GM18909 (cell line): ENCODE data around the gene GNAZ.

Experiments used
- ATAC-seq: cut with Tn5 transposase; IDR thresholded peaks from one replicate; pipeline ENCODE4 v1.9.1; 2021; ENCODE audit warnings: mild to moderate bottlenecking; ENCODE audit not compliant: unreplicated experiment, poor library complexity

GNAZ gene

GRCh38 chr22:23147617-23148387, 77.5 kb downstream of the GNAZ start:
- no peak for ATAC-seq

- no peak for ATAC-seq
Observed at GRCh38 chr22:23149743-23150238, 79.5 kb downstream of the GNAZ start.

- ATAC-seq, result no peak
Observed at GRCh38 chr22:23150762-23151161, 80.4 kb downstream of the GNAZ start.

DNA sequence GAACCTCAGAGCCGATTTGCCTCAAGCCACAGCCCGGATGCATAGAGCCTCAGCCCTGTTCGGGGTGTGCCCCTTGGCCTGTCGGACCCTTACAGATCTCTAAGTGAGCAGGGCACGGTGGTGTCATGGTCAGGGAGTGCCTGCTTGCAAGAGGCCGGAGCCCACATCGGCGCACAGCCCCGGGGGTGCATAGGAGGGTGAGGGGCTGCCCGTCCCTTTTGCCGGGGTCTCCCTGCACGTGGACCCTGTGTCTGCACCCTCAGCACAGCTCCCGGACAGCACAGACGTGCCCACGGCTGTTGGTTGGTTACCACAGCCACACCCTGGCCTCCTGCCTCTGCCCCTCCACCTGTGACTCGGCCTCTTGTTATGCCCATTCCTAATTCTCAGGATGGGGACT, 81.5 kb downstream of the GNAZ start:
- ATAC-seq, result no peak

DNA sequence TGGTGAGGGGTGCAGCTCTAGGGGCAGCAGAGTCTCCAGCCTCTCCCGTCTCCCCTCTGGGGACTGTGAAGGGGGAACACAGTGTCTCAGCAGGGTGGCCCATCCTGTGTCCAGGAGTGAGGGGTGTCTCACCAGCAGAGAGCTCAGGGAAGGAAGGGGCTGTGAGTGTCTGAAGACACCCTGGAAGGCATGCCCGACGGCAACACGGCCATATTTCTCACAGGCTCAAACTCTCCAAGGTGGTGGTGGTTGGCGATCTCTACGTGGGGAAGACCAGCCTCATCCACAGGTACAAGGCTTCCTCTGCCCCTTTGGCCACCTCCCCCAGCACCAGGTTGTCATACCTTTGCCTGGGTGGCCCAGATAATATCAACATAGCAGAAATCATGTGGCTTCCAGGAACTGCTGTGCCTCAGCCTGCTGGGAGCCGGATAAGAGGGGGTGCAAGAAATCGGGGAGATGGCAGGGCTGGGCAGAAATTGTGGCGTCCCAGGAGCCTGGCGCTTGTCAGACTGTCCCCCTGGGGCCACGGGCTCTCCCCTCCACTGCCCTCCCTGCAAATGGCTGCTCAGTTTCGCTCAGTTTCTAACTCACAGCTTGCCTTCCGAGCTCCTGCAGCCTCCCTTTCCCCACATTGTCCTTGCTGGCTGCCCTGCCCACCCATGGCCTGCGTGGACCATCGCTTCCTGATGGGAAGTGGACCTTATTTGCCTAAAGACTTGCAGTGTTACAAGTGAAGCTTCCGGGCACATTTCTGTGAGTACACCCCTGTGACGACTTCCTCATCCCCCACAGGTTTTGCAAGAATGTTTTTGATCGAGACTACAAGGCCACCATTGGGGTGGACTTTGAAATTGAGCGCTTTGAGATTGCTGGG, 82.2 kb downstream of the GNAZ start:
- ATAC-seq, result no peak

- ATAC-seq, result no peak
Observed at GRCh38 chr22:23153994-23154393, 83.7 kb downstream of the GNAZ start.

- no peak for ATAC-seq
Observed at GRCh38 chr22:23154461-23154860, 84.1 kb downstream of the GNAZ start.

DNA sequence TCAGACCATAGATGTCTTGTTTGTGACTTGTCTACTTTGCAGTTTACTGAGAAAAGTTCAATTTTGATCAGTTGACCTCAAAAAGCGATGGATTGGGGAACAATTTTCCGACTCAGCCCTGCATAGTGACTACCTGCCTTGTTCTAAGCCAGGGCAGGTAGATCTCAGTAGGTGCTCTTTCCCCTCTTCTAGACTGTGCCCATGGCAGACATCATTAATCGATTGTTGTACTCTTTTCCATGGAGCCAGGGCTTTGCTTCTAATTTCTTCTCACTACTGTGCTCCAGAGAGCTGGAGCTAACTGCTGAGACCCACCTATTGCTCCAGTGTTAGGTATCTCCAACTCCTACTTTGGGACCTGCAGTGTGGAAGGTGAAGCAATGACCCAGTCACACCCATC, 84.8 kb downstream of the GNAZ start:
- ATAC-seq, result no peak

- ATAC-seq, result no peak
Observed at GRCh38 chr22:23155831-23156230, 85.5 kb downstream of the GNAZ start.

- ATAC-seq, result no peak
Observed at GRCh38 chr22:23156286-23156685, 86.0 kb downstream of the GNAZ start.

- ATAC-seq, result no peak
Observed at GRCh38 chr22:23157560-23158515, 87.5 kb downstream of the GNAZ start.

DNA sequence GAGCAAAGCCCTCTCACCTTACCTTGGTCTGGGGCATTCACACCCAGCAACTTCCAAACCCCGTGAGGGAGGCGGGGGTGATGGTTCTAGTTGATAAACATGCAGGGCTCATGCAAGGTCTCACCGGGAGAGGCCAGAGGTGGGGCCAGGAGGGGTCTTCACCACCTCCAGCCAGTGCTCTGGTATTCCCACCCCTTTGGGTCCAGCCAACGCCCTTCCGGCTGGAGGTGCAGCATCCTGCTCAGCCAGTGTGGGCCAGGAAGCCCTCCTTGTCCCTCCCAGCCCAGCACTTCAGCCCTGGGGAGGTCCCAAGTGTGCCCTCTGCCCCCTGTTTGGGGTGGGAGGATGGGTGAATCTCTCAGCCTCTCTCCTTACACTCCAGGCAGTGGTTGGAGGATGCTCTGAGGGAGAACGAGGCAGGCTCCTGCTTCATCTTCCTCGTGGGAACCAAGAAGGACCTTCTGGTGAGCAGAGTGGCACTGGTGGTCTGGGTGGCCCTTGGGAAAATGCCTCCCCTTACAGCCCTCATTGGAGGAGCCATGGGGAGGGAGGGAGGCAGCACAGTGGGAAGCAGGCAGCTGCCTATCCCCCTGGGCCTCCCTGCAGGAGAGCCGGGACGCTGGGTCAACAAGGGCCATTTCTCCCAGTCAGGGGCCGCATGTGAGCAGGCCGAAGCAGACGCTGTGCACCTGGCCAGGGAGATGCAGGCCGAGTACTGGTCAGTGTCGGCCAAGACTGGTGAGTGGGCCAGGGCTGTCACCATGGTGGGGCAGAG, 88.4 kb downstream of the GNAZ start:
- no peak for ATAC-seq

- ATAC-seq, result no peak
Observed at GRCh38 chr22:23159291-23159630, 88.9 kb downstream of the GNAZ start.

DNA sequence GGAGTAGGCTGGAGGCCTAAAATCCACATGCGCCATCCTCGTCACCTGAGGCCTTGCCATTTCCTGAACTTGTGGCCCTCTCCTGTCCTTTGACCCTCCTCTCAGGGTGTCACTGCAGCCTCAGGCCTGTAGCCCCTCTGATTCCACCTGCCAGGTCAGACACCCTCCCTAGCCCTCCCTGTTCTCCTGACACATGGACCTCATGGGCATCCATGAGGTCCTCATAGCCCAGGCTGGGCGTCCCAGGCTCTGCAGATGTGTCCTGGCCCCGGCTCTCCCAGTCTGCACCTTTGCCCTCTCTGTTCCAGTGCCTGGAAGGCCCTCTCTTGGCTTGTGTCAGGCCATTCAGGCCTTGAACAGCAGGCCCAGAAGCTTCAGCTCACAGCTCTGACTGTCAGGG, 90.7 kb downstream of the GNAZ start:
- no peak for ATAC-seq

DNA sequence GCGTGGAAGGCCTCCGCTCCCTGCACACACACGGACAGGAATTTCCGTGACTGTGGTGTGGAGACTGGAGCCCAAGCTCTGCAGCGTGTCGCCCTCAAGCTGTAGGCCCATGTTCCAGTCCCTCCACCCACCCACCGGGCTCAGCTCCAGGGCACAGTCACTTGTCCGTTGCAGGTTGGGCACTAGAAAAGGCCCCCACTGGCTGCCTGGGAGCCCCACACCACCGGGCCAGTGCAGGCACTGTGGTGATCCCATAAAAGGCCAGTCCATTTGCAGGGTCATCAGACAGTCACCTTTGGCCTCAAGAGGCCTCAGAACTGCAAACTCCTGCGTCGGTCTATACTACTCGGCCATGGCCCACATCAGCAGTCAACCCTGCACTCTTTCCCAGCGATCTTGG, 91.3 kb downstream of the GNAZ start:
- ATAC-seq, result no peak

GRCh38 chr22:23163665-23164064, 93.3 kb downstream of the GNAZ start:
- no peak for ATAC-seq

DNA sequence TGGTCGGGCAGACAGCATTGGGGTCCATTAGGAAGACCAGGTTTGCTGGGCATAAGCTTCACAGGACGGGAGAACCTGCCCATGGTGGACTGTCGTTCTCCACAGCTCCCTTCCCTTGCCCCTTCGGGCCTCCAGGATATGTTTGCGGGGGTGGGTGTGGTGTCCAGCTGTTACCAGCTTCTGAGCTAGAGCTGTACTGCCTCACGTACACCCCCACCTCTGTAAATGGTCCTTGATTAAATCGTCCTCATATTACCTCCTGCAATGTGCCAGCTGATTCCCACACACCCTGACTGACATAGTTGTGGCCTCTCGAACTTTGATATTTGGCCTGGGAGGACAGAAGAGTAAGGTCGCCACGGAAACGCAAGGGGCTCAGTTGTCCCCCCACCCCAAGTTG, 93.8 kb downstream of the GNAZ start:
- no peak for ATAC-seq

DNA sequence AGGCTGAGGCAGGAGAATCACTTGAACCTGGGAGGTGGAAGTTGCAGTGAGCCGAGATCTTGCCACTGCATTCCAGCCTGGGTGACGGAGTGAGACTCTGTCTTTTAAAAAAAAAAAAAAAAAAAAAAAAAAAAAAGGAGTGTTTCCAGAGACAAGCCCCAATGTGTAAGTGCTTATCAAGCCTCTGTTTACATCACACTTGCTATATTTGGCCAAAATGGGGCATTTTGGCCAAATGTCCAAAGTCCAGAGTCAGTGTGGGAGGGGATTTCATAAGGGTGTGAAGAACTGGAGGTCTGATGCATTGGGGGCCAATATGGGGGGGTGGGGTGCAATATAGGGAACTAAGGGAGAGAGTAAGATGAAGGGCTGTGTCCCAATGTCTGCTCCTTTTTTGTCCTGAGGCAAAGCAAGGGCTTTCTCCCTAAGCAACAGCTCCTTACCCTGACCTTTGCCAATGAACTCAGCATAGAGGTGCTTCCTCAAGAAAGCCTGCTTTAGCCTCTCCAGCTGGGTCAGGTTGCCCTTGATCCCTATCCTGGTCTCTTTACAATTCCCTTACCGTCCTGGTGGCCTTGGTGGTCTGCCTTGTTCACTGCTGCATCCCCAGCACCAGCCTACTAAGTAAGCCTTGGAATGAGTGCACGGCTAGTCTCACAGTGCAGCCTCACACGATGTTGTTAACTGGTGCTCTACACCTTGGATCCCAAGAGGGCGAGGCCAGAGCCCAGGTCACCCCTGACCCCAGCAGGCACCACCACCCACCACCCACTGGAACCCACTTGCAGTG, 95.9 kb downstream of the GNAZ start:
- no peak for ATAC-seq
